ENCODE measurements around the gene DUSP7.

The DUSP7 gene

GRCh38 chr3:52006017-52006819 is 50.2 kb downstream of the DUSP7 start:
- DNase-seq (ENCODE audit: low read depth in 2 of 2), result no peak

- no peak for DNase-seq (ENCODE audit: low read depth in 2 of 2)
Measured at GRCh38 chr3:52005571-52005986, 50.8 kb downstream of the DUSP7 start.

DNA sequence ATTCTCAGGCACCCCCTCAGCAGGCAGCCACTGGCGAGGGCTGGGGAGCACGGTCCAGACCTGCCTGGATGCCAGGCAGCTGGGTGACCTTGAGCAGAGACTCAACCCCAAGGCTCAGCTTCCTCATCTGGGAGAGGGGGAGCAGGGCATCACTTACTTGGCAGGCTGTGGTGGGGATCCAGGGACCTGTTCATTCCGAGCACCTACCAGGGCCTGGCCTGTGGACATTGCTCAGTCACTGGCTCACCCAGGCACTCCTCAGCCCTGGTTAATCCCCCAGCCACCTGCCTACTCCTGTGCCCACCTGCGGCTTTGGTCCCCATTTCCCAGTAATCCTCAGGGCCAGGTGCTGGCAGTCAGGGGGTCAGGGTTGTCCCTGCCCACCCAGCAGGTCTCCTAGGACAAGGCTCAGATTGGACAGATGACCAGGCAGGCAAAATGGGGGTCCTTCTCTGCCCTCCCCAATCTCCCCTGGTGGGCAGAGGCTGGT is 51.4 kb downstream of the DUSP7 start:
- no peak for DNase-seq (ENCODE audit: low read depth in 2 of 2)

GRCh38 chr3:52004163-52004787 is 52.1 kb downstream of the DUSP7 start:
- DNase-seq (ENCODE audit: low read depth in 2 of 2), result no peak

- no peak for DNase-seq (ENCODE audit: low read depth in 2 of 2)
Measured at GRCh38 chr3:52002748-52003147, 53.6 kb downstream of the DUSP7 start.

DNA sequence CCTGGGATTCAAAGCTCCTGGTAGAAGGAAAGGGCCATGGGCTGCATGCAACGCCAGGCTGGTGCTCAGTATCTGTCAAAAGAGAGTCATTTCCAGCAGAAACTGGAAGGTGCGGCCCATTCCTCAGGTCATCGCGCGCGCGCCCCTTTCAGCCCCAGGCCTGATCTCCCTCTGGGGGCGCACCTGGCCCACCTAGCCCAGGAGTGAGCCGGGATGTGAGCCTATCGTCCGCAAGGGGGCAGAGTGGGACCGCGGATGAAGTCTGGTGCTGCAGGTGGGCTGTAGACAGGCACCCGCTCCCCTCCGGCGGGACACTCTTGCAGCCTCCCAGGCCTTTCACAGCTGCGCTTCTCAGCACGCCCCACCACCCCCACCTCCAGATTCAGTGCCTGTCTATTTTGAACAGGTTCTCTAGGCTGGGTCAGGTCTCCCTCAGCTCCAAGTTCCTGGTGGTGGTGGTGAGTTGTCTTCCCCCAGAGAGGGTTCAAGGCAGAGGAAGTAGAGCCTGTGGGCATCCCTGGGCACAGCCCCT is 54.9 kb downstream of the DUSP7 start:
- DNase-seq (ENCODE audit: low read depth in 2 of 2), result peak; percentile 74 to 76

DNA sequence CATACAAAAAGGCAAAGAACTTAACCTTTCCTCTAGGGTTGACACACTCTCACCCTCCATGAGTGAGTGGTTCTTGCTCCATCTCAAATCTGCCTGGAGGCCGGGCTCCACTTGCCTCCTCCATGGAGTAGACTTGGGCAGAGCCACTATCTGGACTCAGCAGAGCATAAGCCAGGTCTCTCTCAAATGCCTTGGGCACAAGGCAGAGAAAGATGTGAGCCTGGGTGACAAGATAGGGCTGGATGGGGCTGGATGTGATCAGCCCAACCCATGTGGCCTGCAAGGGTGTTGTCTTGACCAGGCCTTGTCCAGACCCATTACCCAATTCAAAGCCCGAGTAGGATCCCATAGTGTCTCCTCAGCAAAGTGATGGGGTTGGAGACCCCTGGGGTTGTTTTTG is 56.5 kb downstream of the DUSP7 start:
- no peak for DNase-seq (ENCODE audit: low read depth in 2 of 2)

All from stimulated activated CD8-positive, alpha-beta memory T cell treated with anti-CD3 and anti-CD28 coated beads, Interleukin-2, amount 100 ng/mL, for 1 hour (primary cell).